T-cell (primary cell): ENCODE data around the gene KIAA1328. TPM values are rescaled to one million over a fixed set of nuclear protein-coding genes. Genes with fewer than 3 reads are reported as not detected.
A peak's percentile ranks its signal among the peaks of the same experiment; 100 is the strongest.

Experiments
- ATAC-seq, 4 experiments: fragments of 200-7000 bp in 3 of 4; fragments of 150-1000 bp in 1 of 4; cut with Tn5 transposase; replicated peaks in 1 of 4; 1 replicate in 3 of 4; 2 replicates in 1 of 4; pipeline ENCODE4 v1.10.0; 2021; ENCODE audit warnings: moderate library complexity in 3 of 4, mild to moderate bottlenecking in 2 of 4, moderate number of reproducible peaks in 1 of 4
- CTCF ChIA-PET, 2 donors: fragments of 300-600 bp; sonication (Branson Sonifier 250); formaldehyde crosslinking; loops; one replicate each; lab custom pipeline; 2022; ENCODE audit warnings: antibody characterized with exemption in 2 of 2; lab: Charles Lee
- POLR2A ChIA-PET, 2 donors: fragments of 300-600 bp; sonication (Branson Sonifier 250); formaldehyde crosslinking; loops; one replicate each; lab custom pipeline; 2022; ENCODE audit warnings: antibody characterized with exemption in 2 of 2; lab: Charles Lee
- DNase-seq, 35 experiments: peaks; one replicate each; pipeline versions ENCODE4 v3.0.0 to v3.0.0-alpha.2; 2013 to 2023
- H3K27ac ChIP-seq: one replicate; pipeline ENCODE4 v1.5.1; 2013; ENCODE audit warnings: low read length
- H3K27me3 ChIP-seq, 2 experiments: replicated peaks in 1 of 2; 1 replicate in 1 of 2; 2 replicates in 1 of 2; pipeline versions ENCODE4 v1.6.1 to v1.7.0; 2013; ENCODE audit warnings: low read length in 1 of 2, mixed read lengths in 1 of 2; ENCODE audit not compliant: control insufficient read depth in 2 of 2, insufficient read depth in 2 of 2; ENCODE audit errors: extremely low read depth in 1 of 2
- H3K36me3 ChIP-seq, 2 donors: 1 replicate in 1 of 2; 2 replicates in 1 of 2; pipeline versions ENCODE4 v1.6.1 to v1.7.0; 2013; ENCODE audit warnings: low read length in 1 of 2; ENCODE audit not compliant: control insufficient read depth in 2 of 2, insufficient read depth in 1 of 2; ENCODE audit errors: extremely low read depth in 1 of 2
- H3K4me1 ChIP-seq, 2 experiments: 1 replicate in 1 of 2; 2 replicates in 1 of 2; pipeline versions ENCODE4 v1.6.1 to v1.7.0; 2013; ENCODE audit warnings: low read length in 2 of 2, mixed read lengths in 1 of 2; ENCODE audit not compliant: insufficient read depth in 2 of 2, control insufficient read depth in 1 of 2; ENCODE audit errors: extremely low read depth in 1 of 2
- H3K4me3 ChIP-seq, 2 donors: 1 replicate in 1 of 2; 2 replicates in 1 of 2; pipeline versions ENCODE4 v1.5.1 to v1.7.0; 2013; ENCODE audit warnings: mild to moderate bottlenecking in 2 of 2, low read length in 1 of 2, moderate library complexity in 1 of 2; ENCODE audit not compliant: control insufficient read depth in 1 of 2; ENCODE audit errors: extremely low read depth in 1 of 2
- H3K9me3 ChIP-seq: 2 replicates; pipeline ENCODE4 v1.7.0; 2013
- H3K27ac Mint-ChIP-seq, 2 donors: one replicate each; pipeline ENCODE4 v1.8.0; 2020 to 2021; ENCODE audit warnings: mild to moderate bottlenecking in 2 of 2, mixed read lengths in 2 of 2
- H3K27me3 Mint-ChIP-seq, 2 donors: one replicate each; pipeline ENCODE4 v1.8.0; 2021 to 2022; ENCODE audit warnings: mixed read lengths in 2 of 2
- H3K36me3 Mint-ChIP-seq: one replicate; pipeline ENCODE4 v1.8.0; 2021; ENCODE audit warnings: mixed read lengths
- H3K4me1 Mint-ChIP-seq, 3 donors: one replicate each; pipeline ENCODE4 v1.8.0; 2020 to 2022; ENCODE audit warnings: mixed read lengths in 3 of 3, mild to moderate bottlenecking in 1 of 3
- H3K4me3 Mint-ChIP-seq, 3 donors: one replicate each; pipeline ENCODE4 v1.8.0; 2020 to 2022; ENCODE audit warnings: mild to moderate bottlenecking in 3 of 3, mixed read lengths in 3 of 3, moderate library complexity in 3 of 3
- H3K9me3 Mint-ChIP-seq, 3 donors: one replicate each; pipeline ENCODE4 v1.8.0; 2020 to 2022; ENCODE audit warnings: mixed read lengths in 3 of 3
- WGBS: methylation state at CpG from one replicate; pipeline ENCODE4 v1.1.5; 2013; ENCODE audit warnings: missing lambda C conversion rate; ENCODE audit not compliant: insufficient coverage; 5-methylcytosine and 5-hydroxymethylcytosine counted together
- total RNA-seq, 35 experiments: library from RNA in 6 of 35; stranded (reverse) in 6 of 35; fragments of 120-200 nt in 1 of 35; gene quantifications; one replicate each; pipeline versions ENCODE4 v1.2.1 to v1.2.4 and lab custom pipeline; 2013 to 2026

KIAA1328 gene
- total RNA-seq, 5 donors from 2014 or later (not counting 1 experiment from before 2014, with no cell fraction given), result 10.0 to 17.0 (median 11.5) TPM

- CTCF ChIA-PET, result no interaction called here
- Histone ChIP-seq H3K27ac (no peak overlapping the region), H3K4me1 (no peaks in the 10 kb centered on the region), H3K9me3 (no peaks in the 10 kb centered on the region), H3K4me3 (no peak overlapping the region), H3K36me3 (no peaks in the 10 kb centered on the region), H3K27me3 (peaks cover 5 to 59% of the 10 kb centered on the region in 2 experiments)
- H3K27me3 Mint-ChIP-seq, result peaks cover 51 to 52% of the 10 kb centered on the region in 2 donors
- H3K4me1 Mint-ChIP-seq, result peaks cover 1 to 6% (median 5%) of the 10 kb centered on the region in 3 donors
- no peak for DNase-seq
- no peak for ATAC-seq
- H3K27ac Mint-ChIP-seq, result no peak overlapping the region
- no peaks in the 10 kb centered on the region for H3K36me3 Mint-ChIP-seq
- H3K4me3 Mint-ChIP-seq, result no peak overlapping the region
- POLR2A ChIA-PET, result no interaction called here
- peaks cover 3% of the 10 kb centered on the region in 3 donors for H3K9me3 Mint-ChIP-seq
- 100% methylated on average over 2 of the region's 10 CpGs for WGBS
Measured at GRCh38 chr18:37247497-37248161, 418.7 kb downstream of the KIAA1328 start.

- Mint-ChIP-seq H3K9me3 (peaks cover 3% of the 10 kb centered on the region in 3 donors), H3K4me3 (no peak overlapping the region), H3K27me3 (peaks cover 52 to 55% of the 10 kb centered on the region in 2 donors), H3K36me3 (no peaks in the 10 kb centered on the region), H3K4me1 (peaks cover 1 to 8% (median 6%) of the 10 kb centered on the region in 3 donors), H3K27ac (no peak overlapping the region)
- H3K27me3 ChIP-seq, result peaks cover 5 to 62% of the 10 kb centered on the region in 2 experiments
- H3K4me1 ChIP-seq, result no peaks in the 10 kb centered on the region
- no peaks in the 10 kb centered on the region for H3K9me3 ChIP-seq
- ChIA-PET POLR2A (no interaction called here), CTCF (no interaction called here)
- no peaks in the 10 kb centered on the region for H3K36me3 ChIP-seq
- no peak overlapping the region for H3K4me3 ChIP-seq
- DNase-seq (no peak), ATAC-seq (no peak)
- no peak overlapping the region for H3K27ac ChIP-seq
- 83% methylated on average over 2 of the region's 5 CpGs for WGBS
Measured at GRCh38 chr18:37248281-37248680, 419.4 kb downstream of the KIAA1328 start.

- Histone ChIP-seq H3K4me3 (no peak overlapping the region), H3K27ac (no peak overlapping the region), H3K4me1 (no peaks in the 10 kb centered on the region), H3K36me3 (no peaks in the 10 kb centered on the region), H3K9me3 (no peaks in the 10 kb centered on the region), H3K27me3 (peaks cover 5 to 63% of the 10 kb centered on the region in 2 experiments)
- WGBS, result 70% methylated on average over 8 of the region's 11 CpGs
- DNase-seq, result no peak
- no peaks in the 10 kb centered on the region for H3K36me3 Mint-ChIP-seq
- H3K4me3 Mint-ChIP-seq, result no peak overlapping the region
- H3K4me1 Mint-ChIP-seq, result peaks cover 0 to 4% (median 0%) of the 10 kb centered on the region in 3 donors
- POLR2A ChIA-PET, result no interaction called here
- CTCF ChIA-PET, result no interaction called here
- H3K27ac Mint-ChIP-seq, result no peak overlapping the region
- no peak for ATAC-seq
- H3K27me3 Mint-ChIP-seq, result peaks cover 45 to 50% of the 10 kb centered on the region in 2 donors
- H3K9me3 Mint-ChIP-seq, result peaks cover 3% of the 10 kb centered on the region in 3 donors
Measured at GRCh38 chr18:37249171-37249886, 420.4 kb downstream of the KIAA1328 start.

- Histone ChIP-seq H3K4me3 (no peak overlapping the region), H3K27ac (no peak overlapping the region), H3K9me3 (no peaks in the 10 kb centered on the region), H3K27me3 (peaks cover 5 to 67% of the 10 kb centered on the region in 2 experiments), H3K36me3 (no peaks in the 10 kb centered on the region), H3K4me1 (no peaks in the 10 kb centered on the region)
- H3K27me3 Mint-ChIP-seq, result peaks cover 46 to 52% of the 10 kb centered on the region in 2 donors
- ChIA-PET CTCF (no interaction called here), POLR2A (no interaction called here)
- H3K9me3 Mint-ChIP-seq, result peaks cover 0 to 3% (median 0%) of the 10 kb centered on the region in 3 donors
- ATAC-seq, result no peak
- no peak overlapping the region for H3K27ac Mint-ChIP-seq
- no peak for DNase-seq
- no peak overlapping the region for H3K4me3 Mint-ChIP-seq
- 67% methylated on average over 5 of the region's 6 CpGs for WGBS
- H3K36me3 Mint-ChIP-seq, result no peaks in the 10 kb centered on the region
- peaks cover 6 to 8% (median 6%) of the 10 kb centered on the region in 3 donors for H3K4me1 Mint-ChIP-seq
Measured at GRCh38 chr18:37249895-37250618, 421.1 kb downstream of the KIAA1328 start.

- H3K4me3 Mint-ChIP-seq, result no peak overlapping the region
- no peak for ATAC-seq
- H3K27me3 Mint-ChIP-seq, result peaks cover 50 to 62% of the 10 kb centered on the region in 2 donors
Measured at GRCh38 chr18:37251679-37252078, 422.8 kb downstream of the KIAA1328 start.

GRCh38 chr18:37252342-37252741 is 423.4 kb downstream of the KIAA1328 start:
- no peak overlapping the region for H3K27ac ChIP-seq
- POLR2A ChIA-PET, result no interaction called here
- no peak for ATAC-seq
- Mint-ChIP-seq H3K4me3 (peak overlapping the region in 1 of 3 donors; percentile 58), H3K27me3 (peaks cover 50 to 65% of the 10 kb centered on the region in 2 donors), H3K4me1 (peaks cover 6 to 11% (median 11%) of the 10 kb centered on the region in 3 donors), H3K27ac (no peak overlapping the region), H3K9me3 (no peaks in the 10 kb centered on the region), H3K36me3 (no peaks in the 10 kb centered on the region)
- CTCF ChIA-PET, result no interaction called here
- H3K4me1 ChIP-seq, result no peaks in the 10 kb centered on the region
- H3K36me3 ChIP-seq, result no peaks in the 10 kb centered on the region
- no peak overlapping the region for H3K4me3 ChIP-seq
- no peak for DNase-seq
- WGBS, result 65% methylated on average over 3 of the region's 3 CpGs
- H3K27me3 ChIP-seq, result peaks cover 8 to 83% of the 10 kb centered on the region in 2 experiments
- H3K9me3 ChIP-seq, result no peaks in the 10 kb centered on the region

More at GRCh38 chr18:37251679-37252078, 422.8 kb downstream of the KIAA1328 start:
- DNase-seq, result no peak
- CTCF ChIA-PET, result no interaction called here
- WGBS, result 73% methylated on average over 3 of the region's 3 CpGs
- H3K9me3 Mint-ChIP-seq, result peaks cover 0 to 3% (median 0%) of the 10 kb centered on the region in 3 donors
- Histone ChIP-seq H3K36me3 (no peaks in the 10 kb centered on the region), H3K4me1 (no peaks in the 10 kb centered on the region), H3K9me3 (no peaks in the 10 kb centered on the region), H3K27ac (no peak overlapping the region), H3K27me3 (peaks cover 8 to 78% of the 10 kb centered on the region in 2 experiments), H3K4me3 (no peak overlapping the region)
- H3K4me1 Mint-ChIP-seq, result peaks cover 6 to 11% (median 11%) of the 10 kb centered on the region in 3 donors
- no peaks in the 10 kb centered on the region for H3K36me3 Mint-ChIP-seq
- no peak overlapping the region for H3K27ac Mint-ChIP-seq
- POLR2A ChIA-PET, result no interaction called here
